Measurements from ENCODE around the gene TMEM119.

The TMEM119 gene

GRCh38 chr12:108542320-108542719, 55.6 kb downstream of the TMEM119 start:
- DNase-seq (ENCODE audit: extremely low read depth in 1 of 2, low read depth in 1 of 2): no peak

Measured in stimulated activated CD8-positive, alpha-beta memory T cell treated with anti-CD3 and anti-CD28 coated beads, Interleukin-7, amount 100 ng/mL, for 48 hours (primary cell).